Esophagus squamous epithelium (tissue), 5 donors: ENCODE results near the gene TOX2. TPM values are rescaled to one million over a fixed set of nuclear protein-coding genes. Genes with fewer than 3 reads are reported as not detected.

ENCODE experiments used
- DNase-seq: peaks from one replicate; lab custom pipeline; 2025; lab: John Stamatoyannopoulos, UW
- H3K27ac ChIP-seq, 4 donors: fragments of 200-600 bp; sonication (generic); one replicate each; pipeline ENCODE4 v1.5.1; 2016 to 2019; ENCODE audit warnings: mild to moderate bottlenecking in 1 of 4
- H3K27me3 ChIP-seq, 4 donors: fragments of 200-600 bp; sonication (generic); 1 replicate in 3 of 4; 2 replicates in 1 of 4; pipeline versions ENCODE4 v1.5.1 to v1.6.0; 2017 to 2021; ENCODE audit warnings: antibody characterized with exemption in 1 of 4
- H3K36me3 ChIP-seq, 3 donors: fragments of 200-600 bp; sonication (generic); one replicate each; pipeline ENCODE4 v1.5.1; 2016 to 2019
- H3K4me1 ChIP-seq, 3 donors: fragments of 200-600 bp; sonication (generic); one replicate each; pipeline ENCODE4 v1.5.1; 2017 to 2019
- H3K4me3 ChIP-seq, 4 donors: fragments of 200-600 bp; sonication (generic); 1 replicate in 3 of 4; 2 replicates in 1 of 4; pipeline ENCODE4 v1.5.1; 2016 to 2019; ENCODE audit warnings: mild to moderate bottlenecking in 2 of 4, moderate library complexity in 1 of 4
- H3K9me3 ChIP-seq, 3 donors: fragments of 200-600 bp; sonication (generic); one replicate each; pipeline ENCODE4 v1.5.1; 2016 to 2019
- POLR2A ChIP-seq, 4 donors: fragments of 450-650 bp; IDR thresholded peaks; one replicate each; pipeline ENCODE4 v1.6.1; 2017; ENCODE audit warnings: antibody characterized with exemption in 4 of 4, mild to moderate bottlenecking in 4 of 4, moderate library complexity in 3 of 4
- WGBS, 2 donors: methylation state at CpG; one replicate each; pipeline ENCODE4 v1.1.5; 2018; 5-methylcytosine and 5-hydroxymethylcytosine counted together
- intact Hi-C: fragments of 100-400 bp; cut with DNase I; formaldehyde crosslinking; loops from one replicate; pipeline ENCODE4 v1.15.0; 2022
- total RNA-seq, 4 donors: library from RNA; depleted of rRNA; stranded (reverse); fragments of >200 nt; gene quantifications; one replicate each; pipeline ENCODE4 v1.1.0, GENCODE V29; 2016
- TF ChIP-seq, protein P1 (sequence below), 6 experiments: fragments of 450-650 bp in 4 of 6; fragments of 200-600 bp in 2 of 6; sonication (generic) in 2 of 6; IDR thresholded peaks; one replicate each; pipeline ENCODE4 v1.5.1; 2016 to 2019; ENCODE audit warnings: antibody characterized with exemption in 6 of 6, mild to moderate bottlenecking in 4 of 6, moderate library complexity in 4 of 6
- donor health status: DM: yes; HTN: yes; CAD: no.

Gene TOX2
- total RNA-seq, 4 donors from 2014 or later = 0.99 to 22.9 (median 3.1) TPM

DNA sequence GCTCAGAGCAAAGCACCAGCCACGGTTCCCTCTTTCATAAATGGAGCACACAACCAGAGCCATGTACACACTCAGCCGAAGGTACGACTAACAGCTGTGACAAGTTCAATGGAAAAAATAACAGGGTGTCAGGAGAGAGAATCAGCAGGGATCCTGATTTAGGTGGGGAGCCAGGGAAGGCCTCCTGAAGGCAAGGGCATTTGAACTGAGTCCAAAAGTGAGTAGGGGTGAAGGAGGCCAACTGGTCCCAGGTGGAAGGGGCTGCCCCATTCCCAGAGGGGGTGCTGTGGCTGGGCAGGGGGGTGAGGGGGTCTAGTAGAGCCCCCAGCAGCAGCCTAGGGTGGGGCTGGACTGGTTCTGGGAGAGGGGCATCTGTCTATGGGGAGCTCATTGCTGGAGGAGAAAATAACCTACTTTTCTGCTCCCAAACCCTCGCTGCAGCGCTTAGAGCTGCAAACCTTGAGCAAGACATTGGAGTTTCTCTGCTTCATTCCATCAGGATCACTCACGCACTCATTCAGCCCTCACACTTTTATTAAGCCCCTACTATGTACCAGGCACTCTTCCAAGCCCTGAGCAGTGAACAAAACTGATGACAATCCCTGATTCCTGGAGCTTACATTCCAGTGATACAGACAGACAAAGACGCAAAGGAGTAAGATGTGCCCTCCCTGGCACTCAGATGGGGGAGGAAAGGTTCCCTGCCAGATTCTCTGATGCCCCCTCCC, 113.5 kb downstream of the TOX2 start:
- intact Hi-C loops = no loop called here
- no peak for DNase-seq
- TF ChIP-seq, protein P1, sequence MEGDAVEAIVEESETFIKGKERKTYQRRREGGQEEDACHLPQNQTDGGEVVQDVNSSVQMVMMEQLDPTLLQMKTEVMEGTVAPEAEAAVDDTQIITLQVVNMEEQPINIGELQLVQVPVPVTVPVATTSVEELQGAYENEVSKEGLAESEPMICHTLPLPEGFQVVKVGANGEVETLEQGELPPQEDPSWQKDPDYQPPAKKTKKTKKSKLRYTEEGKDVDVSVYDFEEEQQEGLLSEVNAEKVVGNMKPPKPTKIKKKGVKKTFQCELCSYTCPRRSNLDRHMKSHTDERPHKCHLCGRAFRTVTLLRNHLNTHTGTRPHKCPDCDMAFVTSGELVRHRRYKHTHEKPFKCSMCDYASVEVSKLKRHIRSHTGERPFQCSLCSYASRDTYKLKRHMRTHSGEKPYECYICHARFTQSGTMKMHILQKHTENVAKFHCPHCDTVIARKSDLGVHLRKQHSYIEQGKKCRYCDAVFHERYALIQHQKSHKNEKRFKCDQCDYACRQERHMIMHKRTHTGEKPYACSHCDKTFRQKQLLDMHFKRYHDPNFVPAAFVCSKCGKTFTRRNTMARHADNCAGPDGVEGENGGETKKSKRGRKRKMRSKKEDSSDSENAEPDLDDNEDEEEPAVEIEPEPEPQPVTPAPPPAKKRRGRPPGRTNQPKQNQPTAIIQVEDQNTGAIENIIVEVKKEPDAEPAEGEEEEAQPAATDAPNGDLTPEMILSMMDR (IDR thresholded peaks at IDR 0.05) = no peak
- TF ChIP-seq POLR2A (IDR thresholded peaks at IDR 0.05) = no peak
- no peak overlapping the region for H3K4me3 ChIP-seq
- WGBS, 2 donors = 75 to 85% methylated on average over 5 to 7 of the region's 7 CpGs
- peaks cover 0 to 8% (median 0%) of the 10 kb centered on the region in 4 donors for H3K27me3 ChIP-seq
- no peaks in the 10 kb centered on the region for H3K36me3 ChIP-seq
- no peak overlapping the region for H3K27ac ChIP-seq
- H3K9me3 ChIP-seq = no peaks in the 10 kb centered on the region
- H3K4me1 ChIP-seq = peaks cover 0 to 5% (median 0%) of the 10 kb centered on the region in 3 donors

DNA sequence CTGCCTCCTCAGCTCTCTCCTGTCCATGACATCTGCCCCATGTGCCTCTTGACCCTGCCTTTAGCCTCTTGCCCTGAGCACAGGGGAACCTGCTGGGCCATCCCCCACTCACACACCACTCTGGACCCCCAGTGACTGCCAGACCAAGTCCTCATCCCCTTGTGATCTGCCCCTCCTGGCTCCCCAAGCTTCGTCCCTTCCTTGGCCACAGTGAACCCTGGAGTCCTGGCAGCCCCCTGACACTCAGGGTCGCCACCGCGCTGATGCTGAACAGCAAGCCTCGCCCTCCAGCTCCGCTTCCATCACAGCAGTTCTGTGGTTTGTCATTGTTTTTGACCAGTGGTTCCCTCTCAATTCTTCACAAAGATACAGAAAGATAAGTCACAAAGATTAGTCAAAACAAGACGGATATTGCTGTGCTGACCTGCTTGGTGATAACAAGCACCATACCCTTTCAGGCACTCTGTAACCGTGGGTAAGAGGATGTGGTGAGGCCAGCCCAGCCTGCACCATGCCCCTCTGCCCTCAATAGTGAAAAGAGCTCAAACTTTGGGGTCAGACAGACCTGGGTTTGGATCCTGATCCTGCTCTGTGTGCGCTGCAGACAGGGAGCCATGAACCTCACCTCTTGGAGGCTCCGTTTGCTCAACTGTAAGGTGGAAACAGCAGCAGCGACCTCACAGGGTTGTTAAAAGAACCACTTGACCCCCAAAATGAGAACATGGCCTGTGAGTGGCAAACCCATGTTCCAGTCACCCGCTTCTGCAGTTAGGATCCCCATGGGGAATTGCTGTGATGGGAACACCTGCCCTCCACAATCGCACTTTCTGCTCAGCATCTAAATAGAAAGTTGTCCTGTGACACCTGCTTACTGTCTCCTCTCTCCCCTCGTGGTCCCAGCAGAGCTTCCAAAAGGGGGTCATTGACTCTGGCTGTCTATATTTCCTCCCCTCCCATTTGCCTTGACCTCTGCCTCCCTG, 114.5 kb downstream of the TOX2 start:
- DNase-seq = no peak
- Histone ChIP-seq H3K36me3 (no peaks in the 10 kb centered on the region), H3K27ac (no peak overlapping the region), H3K4me3 (no peak overlapping the region), H3K4me1 (peaks cover 0 to 5% (median 0%) of the 10 kb centered on the region in 3 donors), H3K9me3 (no peaks in the 10 kb centered on the region), H3K27me3 (peaks cover 0 to 4% (median 0%) of the 10 kb centered on the region in 4 donors)
- 53 to 72% methylated on average over 8 to 12 of the region's 14 CpGs for WGBS, 2 donors
- intact Hi-C loops = no loop called here
- TF ChIP-seq POLR2A (IDR thresholded peaks at IDR 0.05) = no peak
- TF ChIP-seq, protein P1 (IDR thresholded peaks at IDR 0.05) = no peak

DNA sequence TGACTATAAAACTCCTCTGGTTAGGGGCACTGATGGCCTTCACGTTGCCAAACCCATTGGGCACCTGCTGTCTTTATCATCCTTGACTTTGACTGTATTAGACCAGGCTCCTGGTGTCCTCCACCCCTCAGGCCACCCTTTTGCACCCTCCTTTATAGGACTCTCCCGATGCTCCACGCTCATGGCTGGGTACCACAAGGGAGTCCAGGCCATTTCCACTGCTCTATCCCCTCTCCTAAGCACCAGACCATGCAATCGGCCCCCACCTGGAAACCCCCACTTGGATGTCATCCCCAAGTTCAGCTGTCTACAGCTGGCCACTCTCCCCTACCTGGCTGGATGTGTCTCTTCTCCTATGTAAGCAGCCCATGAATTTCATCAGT, 115.2 kb downstream of the TOX2 start:
- Histone ChIP-seq H3K27me3 (peaks cover 0 to 4% (median 0%) of the 10 kb centered on the region in 4 donors), H3K4me1 (peaks cover 0 to 5% (median 0%) of the 10 kb centered on the region in 3 donors), H3K4me3 (no peak overlapping the region), H3K9me3 (no peaks in the 10 kb centered on the region), H3K27ac (no peak overlapping the region), H3K36me3 (no peaks in the 10 kb centered on the region)
- intact Hi-C loops = no loop called here
- WGBS, 2 donors = 59 to 79% methylated on average over 4 of the region's 4 CpGs
- DNase-seq = no peak
- TF ChIP-seq, protein P1 (IDR thresholded peaks at IDR 0.05) = no peak
- TF ChIP-seq POLR2A (IDR thresholded peaks at IDR 0.05) = no peak

DNA sequence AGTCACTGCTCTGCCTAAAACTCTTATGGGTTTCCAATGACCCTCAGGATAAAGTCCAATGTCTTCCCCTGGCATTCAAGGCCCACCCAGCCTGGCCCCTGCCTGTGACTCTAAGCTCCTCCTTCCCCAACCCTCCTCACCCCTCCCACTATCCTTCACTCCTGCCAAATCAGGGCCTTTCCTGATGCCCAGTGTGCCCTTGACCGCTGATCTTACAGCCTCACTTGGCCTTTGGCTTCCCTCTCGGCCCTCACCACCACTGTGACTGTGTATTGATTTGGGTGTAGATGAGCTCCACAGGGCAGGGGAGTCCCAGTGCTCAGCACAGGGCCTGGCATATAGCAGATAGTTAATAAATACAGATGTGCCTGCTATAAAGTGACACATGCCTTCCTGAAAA, 115.7 kb downstream of the TOX2 start:
- no peak overlapping the region for H3K4me3 ChIP-seq
- peaks cover 0 to 4% (median 0%) of the 10 kb centered on the region in 4 donors for H3K27me3 ChIP-seq
- no peak overlapping the region for H3K27ac ChIP-seq
- H3K36me3 ChIP-seq = no peaks in the 10 kb centered on the region
- TF ChIP-seq, protein P1 (IDR thresholded peaks at IDR 0.05) = no peak
- WGBS, 2 donors = 76 to 80% methylated on average over 2 of the region's 2 CpGs
- no peaks in the 10 kb centered on the region for H3K9me3 ChIP-seq
- H3K4me1 ChIP-seq = peaks cover 0 to 5% (median 0%) of the 10 kb centered on the region in 3 donors
- no peak for DNase-seq
- intact Hi-C loops = no loop called here
